Measurements from ENCODE around the gene CNTFR.

- peak; percentile 90 to 96 (median 94) for TF ChIP-seq CTCF (IDR thresholded peaks at IDR 0.05)
- no peak for TF ChIP-seq POLR2A (IDR thresholded peaks at IDR 0.05)
- TF ChIP-seq EP300 (IDR thresholded peaks at IDR 0.05), result peak in 1 of 2 donors; percentile 55
These were observed 1.9 kb upstream of the CNTFR start for GRCh38 chr9:34591248-34591916.
